HG02885 (cell line): ENCODE data around the gene COPS4.
"Not testable (repeated sequence)": the region's sequence is repeated elsewhere in the genome, so short reads cannot be mapped to it uniquely, and the experiment has no call there.

Source experiments
- ATAC-seq: cut with Tn5 transposase; IDR thresholded peaks from one replicate; pipeline ENCODE4 v1.9.1; 2021; ENCODE audit warnings: mild to moderate bottlenecking; ENCODE audit not compliant: unreplicated experiment, poor library complexity

Gene COPS4

GRCh38 chr4:83034630-83035494, at the start of gene COPS4:
Gene COPS4, plus strand, starts transcription at chr4:83035183. Its CDS starts 42 bp downstream, at chr4:83035225.
- peak; percentile 99 for ATAC-seq

GRCh38 chr4:82987519-82987918, 47.5 kb upstream of the COPS4 start:
- ATAC-seq: not testable (repeated sequence)

GRCh38 chr4:82988323-82988832, 46.6 kb upstream of the COPS4 start:
- ATAC-seq: no peak

GRCh38 chr4:82989575-82990429, 45.2 kb upstream of the COPS4 start:
- peak; percentile 93 for ATAC-seq

- no peak for ATAC-seq
These were observed 40.1 kb upstream of the COPS4 start for GRCh38 chr4:82994834-82995233.

GRCh38 chr4:82998898-82999297, 36.1 kb upstream of the COPS4 start:
- no peak for ATAC-seq

GRCh38 chr4:83002329-83002728, 32.7 kb upstream of the COPS4 start:
- ATAC-seq: no peak

- not testable (repeated sequence) for ATAC-seq
These were observed 31.8 kb upstream of the COPS4 start for GRCh38 chr4:83003044-83003791.

- ATAC-seq: no peak
These were observed 25.5 kb upstream of the COPS4 start for GRCh38 chr4:83009529-83009928.

- ATAC-seq: no peak
These were observed 24.9 kb upstream of the COPS4 start for GRCh38 chr4:83010111-83010521.

GRCh38 chr4:83010522-83011318, 24.3 kb upstream of the COPS4 start, which contains the start of gene LIN54:
Gene LIN54, minus strand, starts transcription at chr4:83010823. Its CDS starts 25,979 bp downstream, at chr4:82984844.
- ATAC-seq: peak; percentile 45

- ATAC-seq: no peak
These were observed 23.2 kb upstream of the COPS4 start for GRCh38 chr4:83011689-83012199.

GRCh38 chr4:83012200-83012686, 22.7 kb upstream of the COPS4 start:
- peak; percentile 12 for ATAC-seq

- peak; percentile 83 for ATAC-seq
These were observed 22.1 kb upstream of the COPS4 start for GRCh38 chr4:83012687-83013419.

GRCh38 chr4:83013420-83013867, 21.5 kb upstream of the COPS4 start:
- ATAC-seq: no peak

- no peak for ATAC-seq
These were observed 21.1 kb upstream of the COPS4 start for GRCh38 chr4:83013902-83014301.

- ATAC-seq: peak; percentile 53
These were observed 15.0 kb upstream of the COPS4 start for GRCh38 chr4:83019794-83020494.
